ENCODE measurements around the gene APOF.

APOF gene

DNA sequence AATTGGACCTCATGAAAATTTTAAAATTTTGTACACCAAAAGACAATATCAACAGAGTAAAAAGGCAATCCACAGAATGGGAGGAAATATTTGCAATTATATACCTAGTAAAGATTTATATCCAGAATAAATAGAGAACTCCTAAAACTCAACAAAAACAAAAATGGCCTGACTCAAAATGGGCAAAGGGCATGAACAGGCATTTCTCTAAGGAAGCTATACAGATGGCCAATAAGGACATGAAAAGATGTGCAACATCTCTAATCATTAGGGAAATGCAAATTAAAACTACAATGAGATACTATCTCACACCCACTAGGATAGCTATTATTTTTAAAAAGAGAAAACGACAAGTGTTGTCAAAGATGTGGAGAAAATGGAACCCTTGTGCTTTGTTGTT lies 10.9 kb upstream of the APOF start:
- TF ChIP-seq, protein P1, sequence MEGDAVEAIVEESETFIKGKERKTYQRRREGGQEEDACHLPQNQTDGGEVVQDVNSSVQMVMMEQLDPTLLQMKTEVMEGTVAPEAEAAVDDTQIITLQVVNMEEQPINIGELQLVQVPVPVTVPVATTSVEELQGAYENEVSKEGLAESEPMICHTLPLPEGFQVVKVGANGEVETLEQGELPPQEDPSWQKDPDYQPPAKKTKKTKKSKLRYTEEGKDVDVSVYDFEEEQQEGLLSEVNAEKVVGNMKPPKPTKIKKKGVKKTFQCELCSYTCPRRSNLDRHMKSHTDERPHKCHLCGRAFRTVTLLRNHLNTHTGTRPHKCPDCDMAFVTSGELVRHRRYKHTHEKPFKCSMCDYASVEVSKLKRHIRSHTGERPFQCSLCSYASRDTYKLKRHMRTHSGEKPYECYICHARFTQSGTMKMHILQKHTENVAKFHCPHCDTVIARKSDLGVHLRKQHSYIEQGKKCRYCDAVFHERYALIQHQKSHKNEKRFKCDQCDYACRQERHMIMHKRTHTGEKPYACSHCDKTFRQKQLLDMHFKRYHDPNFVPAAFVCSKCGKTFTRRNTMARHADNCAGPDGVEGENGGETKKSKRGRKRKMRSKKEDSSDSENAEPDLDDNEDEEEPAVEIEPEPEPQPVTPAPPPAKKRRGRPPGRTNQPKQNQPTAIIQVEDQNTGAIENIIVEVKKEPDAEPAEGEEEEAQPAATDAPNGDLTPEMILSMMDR (IDR thresholded peaks at IDR 0.05; ENCODE audit: control extremely low read depth, extremely low read depth, low read depth, missing control alignments) = no peak
- CTCF ChIA-PET = interaction anchor here (1.0 kb wide), 1 partner anchor 10 kb away, joined by 3 read pairs; no protein-coding TSS in a partner anchor
- POLR2A ChIA-PET = interaction anchor here (0.6 kb wide), 1 partner anchor 65 kb away, joined by 3 read pairs; no protein-coding TSS in a partner anchor
- DNase-seq (ENCODE audit: extremely low spot score) = no peak

DNA sequence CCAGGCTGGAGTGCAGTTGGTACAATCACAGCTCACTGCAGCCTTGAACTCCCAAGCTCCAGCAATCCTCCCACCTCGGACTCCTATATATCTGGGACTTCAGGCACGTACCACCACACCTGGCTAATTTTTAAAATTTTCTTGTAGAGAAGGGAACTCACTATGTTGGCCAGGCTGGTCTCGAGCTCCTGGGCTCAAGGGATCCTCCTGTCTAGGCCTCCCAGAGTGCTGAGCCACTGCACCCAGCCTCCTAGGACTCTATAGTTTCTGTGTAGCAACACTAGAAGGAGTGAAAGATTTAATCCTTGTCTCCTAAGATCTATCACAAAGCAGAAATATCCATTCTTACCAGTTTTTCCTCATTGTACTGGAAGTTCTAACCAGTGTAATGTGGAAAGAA lies 4.3 kb upstream of the APOF start:
- ChIA-PET CTCF (interaction anchor here (1.5 to 1.8 kb wide), 2 partner anchors 10 to 13 kb away, joined by 4 to 8 read pairs; no protein-coding TSS in a partner anchor), POLR2A (interaction anchor here (0.7 kb wide), 1 partner anchor 110 kb away, joined by 4 read pairs; no protein-coding TSS in a partner anchor)
- no peak for DNase-seq (ENCODE audit: extremely low spot score)
- TF ChIP-seq, protein P1 (IDR thresholded peaks at IDR 0.05; ENCODE audit: control extremely low read depth, extremely low read depth, low read depth, missing control alignments) = no peak

DNA sequence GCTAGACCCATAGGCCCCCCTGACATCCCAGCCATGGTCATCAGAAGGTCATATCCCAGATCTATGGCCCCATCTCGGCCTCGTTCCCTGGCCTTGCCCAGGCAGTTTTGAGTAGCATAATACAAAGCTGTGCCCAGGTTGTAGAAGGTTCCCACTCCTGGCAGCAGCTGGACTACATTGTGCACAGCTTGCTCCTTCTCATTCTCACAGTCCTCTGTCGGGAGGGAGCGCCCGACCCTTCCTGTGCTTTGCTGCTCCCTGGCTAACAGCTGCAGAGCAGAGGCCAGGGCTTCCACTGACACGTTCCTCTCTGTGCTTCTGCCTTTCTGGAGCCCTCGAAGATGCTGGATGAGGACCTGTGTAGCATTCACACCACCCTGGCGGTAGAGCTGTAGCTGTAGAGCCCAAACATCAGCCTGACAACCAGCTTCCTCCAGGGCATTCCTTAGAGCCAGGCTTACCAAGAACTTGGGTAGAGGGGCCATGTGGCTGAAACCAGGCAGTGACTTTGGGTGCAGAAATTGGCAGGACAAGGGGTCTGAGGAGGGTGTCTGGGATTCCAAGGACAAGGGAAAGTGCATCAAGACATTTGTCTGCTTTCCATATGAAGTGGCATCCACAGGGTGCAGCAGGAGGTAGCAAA lies 1.0 kb downstream of the APOF start:
- no peak for DNase-seq (ENCODE audit: extremely low spot score)
- CTCF ChIA-PET = interaction anchor here (0.8 to 4.5 kb wide), 8 partner anchors 13 to 275 kb away, joined by 3 to 30 read pairs (median 6); partner anchors contain the start of genes ANKRD52, CNPY2, IL23A and PAN2
- TF ChIP-seq, protein P1 (IDR thresholded peaks at IDR 0.05; ENCODE audit: control extremely low read depth, extremely low read depth, low read depth, missing control alignments) = no peak
- POLR2A ChIA-PET = interaction anchor here (0.6 to 3.6 kb wide), 2 partner anchors 11 to 47 kb away, joined by 5 to 29 read pairs; no protein-coding TSS in a partner anchor

DNA sequence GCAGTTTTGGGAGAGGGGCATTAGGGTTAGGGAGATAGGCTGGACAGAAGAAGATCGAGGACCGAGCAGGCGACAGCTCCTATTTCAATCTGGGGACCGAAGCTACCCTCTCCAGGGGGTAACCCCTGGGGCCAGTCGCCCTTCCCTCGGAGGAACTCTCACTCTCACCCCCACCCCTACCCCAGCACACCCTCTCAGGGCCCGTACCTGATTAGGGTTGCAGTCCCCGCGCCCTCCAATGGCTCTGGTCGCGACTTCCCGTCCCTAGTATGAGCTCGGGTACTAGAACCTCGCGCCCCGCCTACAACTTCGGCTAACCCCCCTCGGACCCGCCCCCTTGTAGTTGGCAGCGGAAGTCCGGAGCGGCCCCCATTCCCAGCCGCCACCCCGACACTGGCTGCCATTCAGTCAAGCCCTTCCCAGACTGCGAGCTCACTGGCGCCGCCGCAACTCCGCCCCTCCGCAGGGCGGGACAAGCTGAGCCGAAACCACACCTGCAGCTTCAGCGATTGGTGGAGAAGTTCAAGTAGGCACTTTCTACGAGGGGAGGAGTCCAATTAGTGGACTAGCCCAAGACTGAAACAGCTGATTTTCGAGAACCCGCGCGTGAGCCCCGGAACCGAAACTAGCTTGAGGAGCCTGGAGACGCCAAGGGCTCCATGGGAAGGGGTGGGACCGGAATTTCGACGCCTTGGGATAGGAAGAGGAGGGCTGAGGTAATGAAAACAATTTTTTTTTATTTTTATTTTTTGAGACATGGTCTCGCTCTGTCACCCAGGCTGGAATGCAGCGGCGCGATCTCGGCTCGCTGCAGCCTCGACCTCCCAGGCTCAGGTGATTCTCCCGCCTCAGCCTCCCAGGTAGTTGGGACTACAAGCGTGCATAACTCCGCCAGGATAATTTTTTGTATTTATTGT lies 2.5 kb downstream of the APOF start, which contains the start of gene STAT2:
Gene STAT2 (minus strand): TSS at position 257 of the 917 bp plus-strand sequence. CDS start 3,536 bp downstream, outside the sequence.
- ChIA-PET POLR2A (interaction anchor here (0.5 to 3.6 kb wide), 26 partner anchors 9 to 1253 kb away, joined by 3 to 29 read pairs (median 4); partner anchors contain the start of genes CNPY2, COQ10A, CS and PAN2), CTCF (interaction anchor here (0.7 to 4.5 kb wide), 26 partner anchors 9 to 362 kb away, joined by 3 to 30 read pairs (median 4); partner anchors contain the start of genes CNPY2, PAN2, SMARCC2 and ZC3H10)
- TF ChIP-seq, protein P1 (IDR thresholded peaks at IDR 0.05; ENCODE audit: control extremely low read depth, extremely low read depth, low read depth, missing control alignments) = no peak
- peak; percentile 96 for DNase-seq (ENCODE audit: extremely low spot score)

DNA sequence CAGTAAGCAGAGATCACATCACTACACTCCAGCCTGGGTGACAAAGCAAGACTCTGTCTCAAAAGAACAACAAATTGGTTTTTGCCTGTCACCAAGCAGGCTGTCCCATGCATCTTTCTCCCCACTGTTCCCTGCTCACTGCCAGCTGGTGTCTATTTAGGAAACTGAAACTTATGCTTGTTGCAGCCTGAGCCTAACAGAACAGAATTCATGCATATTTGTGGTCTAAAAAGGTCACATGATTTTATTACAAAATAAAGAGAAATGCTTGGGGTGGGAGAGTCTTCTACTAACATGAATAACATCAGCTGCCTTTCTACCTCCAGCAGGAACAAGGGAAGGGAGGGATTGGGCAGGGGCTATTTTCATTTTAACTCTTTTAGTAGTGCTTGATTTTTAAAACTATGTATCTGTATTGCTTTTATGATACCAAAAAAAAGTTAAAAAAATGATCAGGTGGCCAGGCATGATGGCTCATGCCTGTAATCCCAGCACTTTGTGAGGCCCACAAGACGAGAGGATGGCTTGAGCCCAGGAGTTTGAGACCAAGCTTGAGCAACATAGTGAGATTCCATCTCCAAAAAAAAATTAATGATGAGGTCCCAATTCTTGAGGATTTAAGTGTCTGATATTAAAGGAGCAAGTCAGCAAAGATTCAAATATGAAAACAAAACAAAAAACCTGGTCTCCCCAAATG lies 3.7 kb downstream of the APOF start:
- TF ChIP-seq, protein P1 (IDR thresholded peaks at IDR 0.05; ENCODE audit: control extremely low read depth, extremely low read depth, low read depth, missing control alignments) = no peak
- CTCF ChIA-PET = interaction anchor here (1.1 to 4.5 kb wide), 18 partner anchors 8 to 169 kb away, joined by 3 to 30 read pairs (median 5); partner anchors contain the start of genes ANKRD52, CNPY2, PAN2 and SMARCC2
- POLR2A ChIA-PET = interaction anchor here (0.5 to 3.6 kb wide), 13 partner anchors 8 to 278 kb away, joined by 3 to 29 read pairs (median 6); partner anchors contain the start of genes COQ10A, IL23A, PAN2 and RNF41
- DNase-seq (ENCODE audit: extremely low spot score) = no peak
